Activated CD4-positive, CD25-positive, alpha-beta regulatory T cell treated with anti-CD3 and anti-CD28 coated beads, Interleukin-2, amount 50 U/mL, for 72 hours (primary cell): ENCODE results near the gene IL33.
"Not testable (repeated sequence)": the region's sequence is repeated elsewhere in the genome, so short reads cannot be mapped to it uniquely, and the experiment has no call there.

Experiments used
- DNase-seq: peaks from one replicate; pipeline ENCODE4 v3.0.0; 2021

The IL33 gene

GRCh38 chr9:6215562-6215961, at the start of gene IL33:
TSS of gene IL33 (plus strand) at chr9:6215807. CDS start at chr9:6241695, 25,888 bp downstream.
- DNase-seq = no peak

- DNase-seq = no peak
Observed at GRCh38 chr9:6171667-6172066, 43.9 kb upstream of the IL33 start.

- no peak for DNase-seq
Observed at GRCh38 chr9:6173914-6174313, 41.7 kb upstream of the IL33 start.

- DNase-seq = not testable (repeated sequence)
Observed at GRCh38 chr9:6182549-6183226, 32.9 kb upstream of the IL33 start.

GRCh38 chr9:6183227-6183551, 32.4 kb upstream of the IL33 start:
- no peak for DNase-seq

GRCh38 chr9:6183627-6184026, 32.0 kb upstream of the IL33 start:
- no peak for DNase-seq

GRCh38 chr9:6184749-6185645, 30.6 kb upstream of the IL33 start:
- DNase-seq = no peak

GRCh38 chr9:6186691-6187090, 28.9 kb upstream of the IL33 start:
- no peak for DNase-seq

- DNase-seq = no peak
Observed at GRCh38 chr9:6187272-6187671, 28.3 kb upstream of the IL33 start.

GRCh38 chr9:6188466-6188865, 27.1 kb upstream of the IL33 start:
- no peak for DNase-seq

- DNase-seq = no peak
Observed at GRCh38 chr9:6188906-6189305, 26.7 kb upstream of the IL33 start.

GRCh38 chr9:6194934-6195333, 20.7 kb upstream of the IL33 start:
- no peak for DNase-seq

GRCh38 chr9:6195714-6196360, 19.8 kb upstream of the IL33 start:
- DNase-seq = no peak

GRCh38 chr9:6197330-6197729, 18.3 kb upstream of the IL33 start:
- no peak for DNase-seq

GRCh38 chr9:6198251-6198650, 17.4 kb upstream of the IL33 start:
- no peak for DNase-seq

- no peak for DNase-seq
Observed at GRCh38 chr9:6199596-6199995, 16.0 kb upstream of the IL33 start.

- no peak for DNase-seq
Observed at GRCh38 chr9:6200761-6201160, 14.8 kb upstream of the IL33 start.

GRCh38 chr9:6209966-6210365, 5.6 kb upstream of the IL33 start:
- DNase-seq = no peak

GRCh38 chr9:6212722-6213375, 2.8 kb upstream of the IL33 start:
- no peak for DNase-seq

- no peak for DNase-seq
Observed at GRCh38 chr9:6214434-6214833, 1.2 kb upstream of the IL33 start.

GRCh38 chr9:6214903-6215302, 704 bp upstream of the IL33 start:
- no peak for DNase-seq

GRCh38 chr9:6216002-6216401, 395 bp downstream of the IL33 start:
- DNase-seq = no peak

- no peak for DNase-seq
Observed at GRCh38 chr9:6216951-6217350, 1.3 kb downstream of the IL33 start.
